Epithelial cell of esophagus (primary cell): ENCODE results near the gene FAM174C.

ENCODE experiments used
- DNase-seq: peaks from one replicate; pipeline ENCODE4 v3.0.0; 2010; ENCODE audit warnings: low read depth
- H3K4me3 ChIP-seq: 2 replicates; pipeline ENCODE4 v1.5.1; 2011; ENCODE audit warnings: mild to moderate bottlenecking, low read length, control low read depth
- TF ChIP-seq, protein P1 (sequence below): IDR thresholded peaks from 2 replicates; pipeline ENCODE4 v1.5.1; 2011; ENCODE audit warnings: low read depth, mild to moderate bottlenecking, low read length, control low read depth, inconsistent platforms; ENCODE audit not compliant: insufficient read depth; ENCODE audit errors: missing control alignments

FAM174C gene

GRCh38 chr19:1269478-1270212, 5.7 kb upstream of the FAM174C start:
- H3K4me3 ChIP-seq: peak overlapping the region; percentile 75
- TF ChIP-seq, protein P1, sequence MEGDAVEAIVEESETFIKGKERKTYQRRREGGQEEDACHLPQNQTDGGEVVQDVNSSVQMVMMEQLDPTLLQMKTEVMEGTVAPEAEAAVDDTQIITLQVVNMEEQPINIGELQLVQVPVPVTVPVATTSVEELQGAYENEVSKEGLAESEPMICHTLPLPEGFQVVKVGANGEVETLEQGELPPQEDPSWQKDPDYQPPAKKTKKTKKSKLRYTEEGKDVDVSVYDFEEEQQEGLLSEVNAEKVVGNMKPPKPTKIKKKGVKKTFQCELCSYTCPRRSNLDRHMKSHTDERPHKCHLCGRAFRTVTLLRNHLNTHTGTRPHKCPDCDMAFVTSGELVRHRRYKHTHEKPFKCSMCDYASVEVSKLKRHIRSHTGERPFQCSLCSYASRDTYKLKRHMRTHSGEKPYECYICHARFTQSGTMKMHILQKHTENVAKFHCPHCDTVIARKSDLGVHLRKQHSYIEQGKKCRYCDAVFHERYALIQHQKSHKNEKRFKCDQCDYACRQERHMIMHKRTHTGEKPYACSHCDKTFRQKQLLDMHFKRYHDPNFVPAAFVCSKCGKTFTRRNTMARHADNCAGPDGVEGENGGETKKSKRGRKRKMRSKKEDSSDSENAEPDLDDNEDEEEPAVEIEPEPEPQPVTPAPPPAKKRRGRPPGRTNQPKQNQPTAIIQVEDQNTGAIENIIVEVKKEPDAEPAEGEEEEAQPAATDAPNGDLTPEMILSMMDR: peak; percentile 14
- peak; percentile 75 for DNase-seq

GRCh38 chr19:1270213-1270853, 5.0 kb upstream of the FAM174C start:
- peak overlapping the region; percentile 75 for H3K4me3 ChIP-seq
- TF ChIP-seq, protein P1: no peak
- no peak for DNase-seq

- H3K4me3 ChIP-seq: peak overlapping the region; percentile 75
- TF ChIP-seq, protein P1: no peak
- DNase-seq: no peak
Observed at GRCh38 chr19:1270854-1271527, 4.3 kb upstream of the FAM174C start.

GRCh38 chr19:1271528-1272422, 3.6 kb upstream of the FAM174C start:
- TF ChIP-seq, protein P1: no peak
- no peak for DNase-seq
- H3K4me3 ChIP-seq: no peak overlapping the region

GRCh38 chr19:1272423-1273262, 2.7 kb upstream of the FAM174C start:
- no peak overlapping the region for H3K4me3 ChIP-seq
- no peak for DNase-seq
- TF ChIP-seq, protein P1: no peak
